Testis (tissue), 2 donors: Measurements from ENCODE around the gene PCDHA3.

ENCODE experiments used
- CTCF ChIP-seq, 3 experiments: fragments of 450-650 bp in 2 of 3; fragments of 200-600 bp in 1 of 3; sonication (generic) in 1 of 3; IDR thresholded peaks; one replicate each; pipeline ENCODE4 v1.5.1; 2016 to 2019; ENCODE audit warnings: antibody characterized with exemption in 3 of 3, mild to moderate bottlenecking in 2 of 3, moderate library complexity in 1 of 3
- POLR2A ChIP-seq: fragments of 450-650 bp; IDR thresholded peaks from one replicate; pipeline ENCODE4 v1.6.1; 2017; ENCODE audit warnings: antibody characterized with exemption, mild to moderate bottlenecking, moderate library complexity

GRCh38 chr5:140795259-140795641 lies 5.6 kb upstream of the PCDHA3 start:
- TF ChIP-seq POLR2A, result no peak
- no peak for TF ChIP-seq CTCF (IDR thresholded peaks at IDR 0.05)
